ENCODE data around the gene PRKCA. TPM values are rescaled to one million over a fixed set of nuclear protein-coding genes. Genes with fewer than 3 reads are reported as not detected.

PRKCA gene
- total and polyA plus RNA-seq, 10 of the 15 experiments (the other 5 are each of a cell fraction or from before 2014, with no cell fraction given): 0.11 to 14.6 (median 0.72) TPM

GRCh38 chr17:66605541-66605940 lies 303.1 kb downstream of the PRKCA start:
- ATAC-seq (no peak), DNase-seq (ENCODE audit: low read depth, low spot score) (no peak), FAIRE-seq (no peak)
- Histone ChIP-seq H2AFZ (ENCODE audit: control insufficient read depth, low read depth, low read length) (no peak overlapping the region), H3K27me3 (replicated peaks in 1 of 2; ENCODE audit: control insufficient read depth in 2 of 2, insufficient read depth in 2 of 2, low read length in 1 of 2) (no peaks in the 10 kb centered on the region), H3K9me3 (replicated peaks; ENCODE audit: control insufficient read depth, insufficient read depth, low read length) (no peaks in the 10 kb centered on the region), H3K4me2 (ENCODE audit: control insufficient read depth, insufficient read depth) (no peak overlapping the region), H3K36me3 (ENCODE audit: control insufficient read depth in 2 of 2, insufficient read depth in 2 of 2, low read length in 1 of 2) (no peaks in the 10 kb centered on the region), H4K20me1 (ENCODE audit: control insufficient read depth, insufficient read depth) (no peaks in the 10 kb centered on the region), H3K27ac (ENCODE audit: control insufficient read depth, insufficient read depth) (no peak overlapping the region), H3K79me2 (ENCODE audit: control insufficient read depth, insufficient read depth, low read length) (no peaks in the 10 kb centered on the region), H3K9ac (ENCODE audit: control insufficient read depth, insufficient read depth, low read length) (no peak overlapping the region), H3K4me1 (ENCODE audit: control insufficient read depth, insufficient read depth, low read length) (no peaks in the 10 kb centered on the region), H3K4me3 (no peak overlapping the region)
- ChIA-PET CTCF (no interaction called here), RAD21 (ENCODE audit: unreplicated experiment) (no interaction called here), SMC1A (ENCODE audit: uncharacterized antibody, unreplicated experiment) (interaction anchor here (1.2 to 1.8 kb wide), 2 partner anchors 15 to 27 kb away, joined by 3 to 4 read pairs; no protein-coding TSS in a partner anchor), POLR2A (no interaction called here)
- TF ChIP-seq E2F4 (IDR thresholded peaks at IDR 0.05; ENCODE audit: low read depth, low read length): no peak
- no peak for TF ChIP-seq KDM1A (IDR thresholded peaks at IDR 0.05; ENCODE audit: borderline replicate concordance)
- TF ChIP-seq BHLHE40 (IDR thresholded peaks at IDR 0.05; ENCODE audit: borderline replicate concordance in 1 of 2, low read depth in 2 of 2, low read length in 1 of 2): no peak
- no peak for TF ChIP-seq NBN (IDR thresholded peaks at IDR 0.05)
- TF ChIP-seq SUPT20H (IDR thresholded peaks at IDR 0.05; ENCODE audit: borderline replicate concordance, control insufficient read depth, low read depth, low read length): no peak
- TF ChIP-seq ZNF687 (IDR thresholded peaks at IDR 0.05): no peak
- TF ChIP-seq USF1 (IDR thresholded peaks at IDR 0.05; ENCODE audit: borderline replicate concordance, extremely low read length, insufficient read depth, low read depth, low read length): no peak
- TF ChIP-seq IRF3 (IDR thresholded peaks at IDR 0.05): no peak
- TF ChIP-seq POU2F2 (IDR thresholded peaks at IDR 0.05; ENCODE audit: borderline replicate concordance, low read depth, low read length): no peak
- no peak for TF ChIP-seq IKZF1 (conservative IDR thresholded peaks at IDR 0.05)
- no peak for TF ChIP-seq ATF7 (IDR thresholded peaks at IDR 0.05; ENCODE audit: low read depth)
- TF ChIP-seq DPF2 (IDR thresholded peaks at IDR 0.05): no peak
- no TSS peak for BruUV-seq (replicated peaks)
- intact Hi-C loops (cut with micrococcal nuclease; ENCODE audit: unreplicated experiment): no loop called here
- WGBS (ENCODE audit: insufficient coverage, insufficient replicate concordance, low lambda C conversion rate, missing lambda C conversion rate): 34% methylated on average over 4 of the region's 4 CpGs
- in situ Hi-C loops (cut with MboI): no loop called here

Data from GM12878 (cell line).